K562 (cell line): ENCODE measurements around the gene C4orf50. TPM values are rescaled to one million over a fixed set of nuclear protein-coding genes. Genes with fewer than 3 reads are reported as not detected.

Experiments used
- ATAC-seq: fragments of 200-7000 bp; cut with Tn5 transposase; 3 replicates; pipeline ENCODE4 v1.9.1; 2020; ENCODE audit warnings: moderate library complexity
- BruUV-seq: library from RNA; stranded (reverse); fragments of 400-500 nt; replicated peaks from 2 replicates; lab custom pipeline; 2021; lab: Mats Ljungman, UMichigan
- CTCF ChIA-PET: fragments of 300-600 bp; formaldehyde crosslinking; extraction: SDS; loops from one replicate; lab custom pipeline; 2021; ENCODE audit warnings: low intra/inter-chr PET ratio; lab: Yijun Ruan, JAX
- POLR2A ChIA-PET: fragments of 300-600, 350-650 bp; sonication (Branson Sonifier 250); formaldehyde crosslinking; extraction: SDS; loops from one replicate; lab custom pipeline; 2021; ENCODE audit warnings: antibody characterized with exemption, inconsistent platforms; lab: Yijun Ruan, JAX
- DNase-seq, 4 experiments: peaks; one replicate each; pipeline versions ENCODE4 v3.0.0 to v3.0.0-alpha.2; 2011 to 2018; ENCODE audit warnings: low spot score in 3 of 4, mixed read lengths in 3 of 4; ENCODE audit errors: extremely low read depth in 1 of 4
- FAIRE-seq: peaks from 2 replicates; lab custom pipeline; 2011; peaks lifted over from hg19 to GRCh38; lab: Jason Lieb, UNC
- H2AFZ ChIP-seq: 2 replicates; pipeline ENCODE4 v1.6.0; 2011; ENCODE audit warnings: low read depth, low read length, control low read depth, inconsistent platforms
- H3K27ac ChIP-seq: fragments of 200-600 bp; 3 replicates; pipeline ENCODE4 v1.8.0; 2011; ENCODE audit warnings: low read depth, mild to moderate bottlenecking, control low read depth, inconsistent platforms, low read length, moderate library complexity, mixed read lengths; ENCODE audit errors: extremely low read depth
- H3K27me3 ChIP-seq, 2 experiments: fragments of 300-600 bp in 1 of 2; 2 replicates in 1 of 2; 3 replicates in 1 of 2; pipeline versions ENCODE4 v1.6.0 to v1.8.0; 2011; ENCODE audit warnings: inconsistent platforms in 2 of 2, low read length in 2 of 2, mild to moderate bottlenecking in 1 of 2, mixed read lengths in 1 of 2, moderate library complexity in 1 of 2; ENCODE audit not compliant: control insufficient read depth in 2 of 2, insufficient read depth in 2 of 2
- H3K36me3 ChIP-seq: fragments of 300-600 bp; 3 replicates; pipeline ENCODE4 v1.8.0; 2011; ENCODE audit warnings: mild to moderate bottlenecking, low read length, inconsistent platforms; ENCODE audit not compliant: control insufficient read depth, insufficient read depth
- H3K4me1 ChIP-seq, 2 experiments: fragments of 200-600 bp in 1 of 2; replicated peaks in 1 of 2; 2 replicates in 1 of 2; 3 replicates in 1 of 2; pipeline versions ENCODE4 v1.5.1 to v1.8.0; 2011; ENCODE audit warnings: inconsistent platforms in 2 of 2, low read length in 2 of 2, mild to moderate bottlenecking in 1 of 2, mixed read lengths in 1 of 2, moderate library complexity in 1 of 2; ENCODE audit not compliant: control insufficient read depth in 2 of 2, insufficient read depth in 2 of 2
- H3K4me2 ChIP-seq: 2 replicates; pipeline ENCODE4 v1.6.1; 2011; ENCODE audit warnings: low read length, control low read depth, inconsistent platforms, mixed read lengths; ENCODE audit not compliant: insufficient read depth
- H3K4me3 ChIP-seq: fragments of 200-600 bp; sonication (generic), shearing (Covaris generic); 2 replicates; pipeline ENCODE4 v1.5.1; 2016; ENCODE audit warnings: control low read depth, inconsistent platforms
- H3K79me2 ChIP-seq: fragments of 200-600 bp; 3 replicates; pipeline ENCODE4 v1.8.0; 2011; ENCODE audit warnings: low read length, inconsistent platforms; ENCODE audit not compliant: control insufficient read depth, insufficient read depth
- H3K9ac ChIP-seq, 2 experiments: 2 replicates each; pipeline versions ENCODE4 v1.6.0 to v1.6.1; 2011; ENCODE audit warnings: low read depth in 2 of 2, low read length in 2 of 2, control low read depth in 1 of 2, inconsistent platforms in 1 of 2, mild to moderate bottlenecking in 1 of 2, mixed read lengths in 1 of 2; ENCODE audit not compliant: insufficient read depth in 1 of 2
- H3K9me1 ChIP-seq: one replicate; pipeline ENCODE4 v1.6.0; 2011; ENCODE audit warnings: inconsistent platforms, mild to moderate bottlenecking, low read length, moderate library complexity; ENCODE audit not compliant: control insufficient read depth, insufficient read depth
- H3K9me3 ChIP-seq: replicated peaks from 2 replicates; pipeline ENCODE4 v1.5.1; 2011; ENCODE audit warnings: low read depth, low read length, inconsistent platforms; ENCODE audit not compliant: control insufficient read depth, insufficient read depth
- H4K20me1 ChIP-seq: replicated peaks from 2 replicates; pipeline ENCODE4 v1.6.1; 2011; ENCODE audit warnings: low read length, inconsistent platforms, mixed read lengths; ENCODE audit not compliant: control insufficient read depth, insufficient read depth
- DEAF1 ChIP-seq: fragments of 450-650 bp; formaldehyde crosslinking; IDR thresholded peaks from 2 replicates; pipeline ENCODE4 v1.4.0; 2020; ENCODE audit warnings: mild to moderate bottlenecking, moderate library complexity
- ELF2 ChIP-seq: fragments of 250-450 bp; sonication (Bioruptor Pico); IDR thresholded peaks from 2 replicates; pipeline ENCODE4 v1.5.0; 2021; ENCODE audit warnings: mild to moderate bottlenecking
- RBM34 ChIP-seq: fragments of 200-400 bp; formaldehyde crosslinking; IDR thresholded peaks from 2 replicates; pipeline ENCODE4 v1.6.1; 2018; ENCODE audit warnings: low read length, borderline replicate concordance; ENCODE audit not compliant: insufficient read depth
- ZBTB26 ChIP-seq: fragments of 450-650 bp; formaldehyde crosslinking; IDR thresholded peaks from 2 replicates; pipeline ENCODE4 v1.4.0; 2022; ENCODE audit warnings: missing genetic modification characterization
- ZNF639 ChIP-seq, 2 experiments: fragments of 200-800 bp in 1 of 2; sonication (Bioruptor generic) in 1 of 2; sonication (generic) in 1 of 2; formaldehyde crosslinking in 1 of 2; IDR thresholded peaks in 1 of 2; conservative IDR thresholded peaks in 1 of 2; 2 replicates each; pipeline versions ENCODE4 v1.5.0 to v1.6.1; 2016 to 2020; ENCODE audit warnings: missing compliant biosample characterization in 1 of 2, missing genetic modification characterization in 1 of 2, missing genetic modification reagents in 1 of 2
- WGBS: fragments of 100-300 bp; shearing (Covaris generic); methylation state at CpG from one replicate; pipeline ENCODE4 v1.1.6; 2016; ENCODE audit warnings: low coverage, mixed read lengths; ENCODE audit not compliant: insufficient coverage; ENCODE audit errors: missing lambda C conversion rate; 5-methylcytosine and 5-hydroxymethylcytosine counted together
- in situ Hi-C: fragments of 300-500 bp; cut with MboI; formaldehyde crosslinking; loops from 4 replicates; pipeline ENCODE4 v1.15.0; 2018; ENCODE audit warnings: inconsistent platforms, mixed read lengths
- intact Hi-C: fragments of 100-400 bp; cut with micrococcal nuclease; formaldehyde crosslinking; loops from 2 replicates; pipeline ENCODE4 v1.14.2; 2022
- polyA plus RNA-seq, 8 experiments: library from polyadenylated mRNA; depleted of rRNA in 4 of 8; stranded (reverse) in 5 of 8; unstranded in 3 of 8; fragments of >200 nt; fragmentation: Nextera tagmentation in 2 of 8; fragmentation: Illumina TruSeq in 1 of 8; extraction: Ambion mirVana in 2 of 8; extraction: Trizol in 1 of 8; gene quantifications; 2 replicates each; pipeline versions ENCODE4 v1.2.1 to v1.2.3, GENCODE V29; 2011 to 2014; ENCODE audit warnings: inconsistent platforms in 1 of 8, missing spikeins in 1 of 8
- total RNA-seq, 7 experiments: library from RNA; depleted of rRNA in 6 of 7; stranded (reverse); fragments of >200 nt in 6 of 7; fragmentation: Illumina TruSeq in 2 of 7; extraction: Trizol in 2 of 7; gene quantifications; 2 replicates each; pipeline versions ENCODE4 v1.2.1 to v1.2.3, GENCODE V29; 2011 to 2021; ENCODE audit warnings: low replicate concordance in 1 of 7

C4orf50 gene
- total and polyA plus RNA-seq, 9 of the 15 experiments (the other 6 are each of a cell fraction or from before 2014, with no cell fraction given): not detected

- Histone ChIP-seq H3K9ac (no peak overlapping the region), H2AFZ (no peak overlapping the region), H3K9me1 (no peaks in the 10 kb centered on the region), H3K4me3 (no peak overlapping the region), H3K79me2 (no peaks in the 10 kb centered on the region), H3K4me1 (no peaks in the 10 kb centered on the region), H3K36me3 (no peaks in the 10 kb centered on the region), H4K20me1 (no peaks in the 10 kb centered on the region; the same call in 1 of the 2 replicates), H3K27me3 (peaks cover 0 to 10% of the 10 kb centered on the region in 2 experiments; a peak in 2 of 5 replicates), H3K9me3 (no peaks in the 10 kb centered on the region), H3K27ac (no peak overlapping the region), H3K4me2 (no peak overlapping the region)
- no TSS peak for BruUV-seq
- DNase-seq: no peak
- ATAC-seq: no peak
- POLR2A ChIA-PET: interaction anchor here (0.6 to 1.0 kb wide), 3 partner anchors 9 to 1986 kb away, joined by 3 read pairs; no protein-coding TSS in a partner anchor
- CTCF ChIA-PET: interaction anchor here (0.5 kb wide), 1 partner anchor 57 kb away, joined by 3 read pairs; no protein-coding TSS in a partner anchor
- TF ChIP-seq RBM34 (no peak), ELF2 (no peak)
- intact Hi-C loops: no loop called here
- no peak for FAIRE-seq
- WGBS: 2% methylated on average over 11 of the region's 11 CpGs
- in situ Hi-C loops: no loop called here
These were observed 25.4 kb downstream of the C4orf50 start for GRCh38 chr4:5992828-5993321.

GRCh38 chr4:5992171-5992827 is 25.9 kb downstream of the C4orf50 start:
- Histone ChIP-seq H3K4me3 (no peak overlapping the region), H3K9me1 (no peaks in the 10 kb centered on the region), H3K79me2 (no peaks in the 10 kb centered on the region), H3K4me2 (no peak overlapping the region), H3K9me3 (no peaks in the 10 kb centered on the region), H2AFZ (no peak overlapping the region), H3K27me3 (peaks cover 0 to 10% of the 10 kb centered on the region in 2 experiments; a peak in 2 of 5 replicates), H3K4me1 (no peaks in the 10 kb centered on the region), H4K20me1 (no peaks in the 10 kb centered on the region; the same call in 1 of the 2 replicates), H3K9ac (no peak overlapping the region), H3K27ac (no peak overlapping the region), H3K36me3 (no peaks in the 10 kb centered on the region)
- 0% methylated on average over 15 of the region's 17 CpGs for WGBS
- CTCF ChIA-PET: interaction anchor here (0.5 kb wide), 1 partner anchor 56 kb away, joined by 3 read pairs; no protein-coding TSS in a partner anchor
- BruUV-seq: no TSS peak
- DNase-seq (no peak), ATAC-seq (no peak), FAIRE-seq (no peak)
- intact Hi-C loops (no loop called here), in situ Hi-C loops (no loop called here)
- POLR2A ChIA-PET: interaction anchor here (0.6 to 1.0 kb wide), 3 partner anchors 9 to 1986 kb away, joined by 3 read pairs; no protein-coding TSS in a partner anchor
- TF ChIP-seq ZBTB26 (CRISPR knock-in tag) (no peak), DEAF1 (CRISPR knock-in tag) (no peak), ZNF639 (CRISPR knock-in tag; conservative IDR thresholded peaks at IDR 0.05 in 1 of 2, IDR thresholded peaks at IDR 0.05 in 1 of 2) (no peak)
